H9 (cell line): ENCODE data around the gene EIF4H. TPM values are rescaled to one million over a fixed set of nuclear protein-coding genes. Genes with fewer than 3 reads are reported as not detected.

Experiments used
- DNase-seq: peaks from one replicate; pipeline ENCODE4 v3.0.0-alpha.2; 2017
- H2AFZ ChIP-seq: one replicate; pipeline ENCODE4 v1.6.1; 2013; ENCODE audit warnings: mild to moderate bottlenecking, low read length, control low read depth, moderate library complexity
- H2AK5ac ChIP-seq: 2 replicates; pipeline ENCODE4 v1.6.1; 2013; ENCODE audit warnings: low read length, control low read depth, mixed read lengths; ENCODE audit not compliant: insufficient read length
- H2BK120ac ChIP-seq: one replicate; pipeline ENCODE4 v1.6.1; 2013; ENCODE audit warnings: low read depth, mild to moderate bottlenecking, low read length, control low read depth, inconsistent platforms; ENCODE audit not compliant: poor library complexity, severe bottlenecking
- H2BK12ac ChIP-seq: 2 replicates; pipeline ENCODE4 v1.6.1; 2013; ENCODE audit warnings: low read length, control low read depth, mixed read lengths, low read depth; ENCODE audit not compliant: insufficient read length
- H2BK15ac ChIP-seq: 2 replicates; pipeline ENCODE4 v1.6.1; 2013; ENCODE audit warnings: low read depth, low read length, control low read depth
- H2BK20ac ChIP-seq: one replicate; pipeline ENCODE4 v1.6.1; 2013; ENCODE audit warnings: low read depth, mild to moderate bottlenecking, low read length, control low read depth, inconsistent platforms; ENCODE audit not compliant: poor library complexity, severe bottlenecking
- H2BK5ac ChIP-seq: 2 replicates; pipeline ENCODE4 v1.6.1; 2013; ENCODE audit warnings: low read length, control low read depth, mixed read lengths; ENCODE audit not compliant: insufficient read length
- H3K14ac ChIP-seq: 2 replicates; pipeline ENCODE4 v1.6.1; 2013; ENCODE audit warnings: low read length, control low read depth; ENCODE audit not compliant: insufficient read depth
- H3K18ac ChIP-seq: 2 replicates; pipeline ENCODE4 v1.6.1; 2013; ENCODE audit warnings: low read depth, mild to moderate bottlenecking, mixed read lengths, low read length, control low read depth; ENCODE audit not compliant: insufficient read length
- H3K23ac ChIP-seq: 2 replicates; pipeline ENCODE4 v1.6.1; 2013; ENCODE audit warnings: low read length, control low read depth, mixed read lengths, low read depth; ENCODE audit not compliant: insufficient read length
- H3K23me2 ChIP-seq: 2 replicates; pipeline ENCODE4 v1.6.1; 2013; ENCODE audit warnings: low read depth, mild to moderate bottlenecking, mixed read lengths, low read length, control low read depth; ENCODE audit not compliant: insufficient read length, poor library complexity, severe bottlenecking
- H3K27ac ChIP-seq: 2 replicates; pipeline ENCODE4 v1.5.1; 2013; ENCODE audit warnings: low read length, control low read depth, mixed read lengths, low read depth; ENCODE audit not compliant: insufficient read length
- H3K27me3 ChIP-seq: 2 replicates; pipeline ENCODE4 v1.6.1; 2013; ENCODE audit warnings: low read length, control low read depth, inconsistent platforms; ENCODE audit not compliant: insufficient read depth
- H3K4ac ChIP-seq: 2 replicates; pipeline ENCODE4 v1.6.1; 2013; ENCODE audit warnings: low read depth, mild to moderate bottlenecking, control low read depth, inconsistent platforms, low read length, moderate library complexity
- H3K4me1 ChIP-seq: 2 replicates; pipeline ENCODE4 v1.6.1; 2013; ENCODE audit warnings: low read length, control low read depth, inconsistent platforms; ENCODE audit not compliant: insufficient read depth
- H3K4me2 ChIP-seq: 2 replicates; pipeline ENCODE4 v1.6.1; 2013; ENCODE audit warnings: low read length, control low read depth, mixed read lengths; ENCODE audit not compliant: insufficient read length, insufficient read depth
- H3K56ac ChIP-seq: 2 replicates; pipeline ENCODE4 v1.6.1; 2013; ENCODE audit warnings: low read depth, mild to moderate bottlenecking, mixed read lengths, low read length, control low read depth; ENCODE audit not compliant: insufficient read length
- H3K79me1 ChIP-seq: 2 replicates; pipeline ENCODE4 v1.6.1; 2013; ENCODE audit warnings: low read depth, mild to moderate bottlenecking, moderate library complexity, low read length, control low read depth, inconsistent platforms; ENCODE audit not compliant: insufficient read depth, poor library complexity, severe bottlenecking
- H3K79me2 ChIP-seq: 2 replicates; pipeline ENCODE4 v1.6.1; 2013; ENCODE audit warnings: low read length, control low read depth, inconsistent platforms; ENCODE audit not compliant: insufficient read depth
- H3K9ac ChIP-seq: 2 replicates; pipeline ENCODE4 v1.6.1; 2013; ENCODE audit warnings: low read length, control low read depth, mixed read lengths; ENCODE audit not compliant: insufficient read length; ENCODE audit errors: extremely low read depth
- H3K9me3 ChIP-seq: one replicate; pipeline ENCODE4 v1.6.1; 2013; ENCODE audit warnings: low read depth, low read length, inconsistent platforms; ENCODE audit not compliant: control insufficient read depth
- H3T11ph ChIP-seq: one replicate; pipeline ENCODE4 v1.6.1; 2013; ENCODE audit warnings: mild to moderate bottlenecking, low read length, control low read depth, inconsistent platforms
- H4K20me1 ChIP-seq: one replicate; pipeline ENCODE4 v1.6.1; 2013; ENCODE audit not compliant: control insufficient read depth, insufficient read length, insufficient read depth
- H4K5ac ChIP-seq: 2 replicates; pipeline ENCODE4 v1.6.1; 2013; ENCODE audit warnings: low read depth, mild to moderate bottlenecking, mixed read lengths, low read length, control low read depth; ENCODE audit not compliant: insufficient read length
- H4K8ac ChIP-seq: replicated peaks from 2 replicates; pipeline ENCODE4 v1.6.1; 2013; ENCODE audit warnings: low read length, control low read depth, mixed read lengths, low read depth; ENCODE audit not compliant: insufficient read length
- H4K91ac ChIP-seq: 2 replicates; pipeline ENCODE4 v1.6.1; 2013; ENCODE audit warnings: low read depth, mild to moderate bottlenecking, moderate library complexity, mixed read lengths, low read length, control low read depth; ENCODE audit not compliant: insufficient read length
- H3K27ac Mint-ChIP-seq, 3 experiments: 2 replicates in 2 of 3; 3 replicates in 1 of 3; pipeline ENCODE4 v1.8.0; 2020 to 2021; ENCODE audit warnings: mixed read lengths in 3 of 3, mild to moderate bottlenecking in 1 of 3, moderate library complexity in 1 of 3
- H3K27me3 Mint-ChIP-seq: 2 replicates; pipeline ENCODE4 v1.8.0; 2021; ENCODE audit warnings: low read depth, mild to moderate bottlenecking, moderate library complexity, mixed read lengths
- H3K36me3 Mint-ChIP-seq, 3 experiments: 2 replicates in 2 of 3; 3 replicates in 1 of 3; pipeline ENCODE4 v1.8.0; 2020 to 2021; ENCODE audit warnings: low read depth in 3 of 3, mixed read lengths in 3 of 3; ENCODE audit not compliant: insufficient read depth in 1 of 3
- H3K4me1 Mint-ChIP-seq, 2 experiments: 2 replicates each; pipeline ENCODE4 v1.8.0; 2020; ENCODE audit warnings: mixed read lengths in 2 of 2
- H3K4me3 Mint-ChIP-seq, 2 experiments: 2 replicates in 1 of 2; 3 replicates in 1 of 2; pipeline ENCODE4 v1.8.0; 2020 to 2021; ENCODE audit warnings: mild to moderate bottlenecking in 2 of 2, mixed read lengths in 2 of 2, moderate library complexity in 1 of 2
- H3K9me3 Mint-ChIP-seq, 2 experiments: 2 replicates in 1 of 2; 3 replicates in 1 of 2; pipeline ENCODE4 v1.8.0; 2020; ENCODE audit warnings: mild to moderate bottlenecking in 2 of 2, mixed read lengths in 2 of 2, moderate library complexity in 1 of 2
- CTCF ChIP-seq: fragments of 200-600 bp; sonication (generic); conservative IDR thresholded peaks from 3 replicates; pipeline ENCODE4 v1.8.0; 2021; ENCODE audit warnings: antibody characterized with exemption, mild to moderate bottlenecking
- WGBS: extraction: QIAGEN DNeasy Blood & Tissue Kit; methylation state at CpG from one replicate; pipeline ENCODE4 v1.1.7; 2013; ENCODE audit warnings: missing lambda C conversion rate, low lambda C conversion rate, mixed read lengths; ENCODE audit not compliant: insufficient read length; ENCODE audit errors: extremely low coverage; 5-methylcytosine and 5-hydroxymethylcytosine counted together
- total RNA-seq: library from RNA; stranded (reverse); gene quantifications from 2 replicates; pipeline ENCODE4 v1.2.1, GENCODE V29; 2021

Gene EIF4H
- total RNA-seq, 1 experiment from 2014 or later = 363 TPM

GRCh38 chr7:74223711-74224510, 49.8 kb downstream of the EIF4H start:
- DNase-seq = no peak
- H3K27ac ChIP-seq = no peak overlapping the region
- H3K18ac ChIP-seq = no peak overlapping the region
- H3K4me1 ChIP-seq = no peaks in the 10 kb centered on the region
- peaks cover 1% of the 10 kb centered on the region for H3K27me3 Mint-ChIP-seq
- no peaks in the 10 kb centered on the region; a peak in 1 of 5 replicates for H3K9me3 Mint-ChIP-seq
- no peak overlapping the region for H2BK15ac ChIP-seq
- no peak overlapping the region for H3K56ac ChIP-seq
- H4K8ac ChIP-seq = no peak overlapping the region
- H4K5ac ChIP-seq = no peak overlapping the region
- no peak overlapping the region for H3K9ac ChIP-seq
- no peak overlapping the region for H2BK20ac ChIP-seq
- no peak overlapping the region for H2BK5ac ChIP-seq
- H2BK12ac ChIP-seq = no peak overlapping the region
- peaks cover 8 to 21% (median 17%) of the 10 kb centered on the region in 3 experiments for H3K36me3 Mint-ChIP-seq
- H3T11ph ChIP-seq = no peak overlapping the region
- H3K9me3 ChIP-seq = no peaks in the 10 kb centered on the region
- no peak overlapping the region for H2AK5ac ChIP-seq
- no peak overlapping the region for H3K4ac ChIP-seq
- no peaks in the 10 kb centered on the region for H3K79me1 ChIP-seq
- peaks cover 3% of the 10 kb centered on the region for H4K20me1 ChIP-seq
- H3K4me3 Mint-ChIP-seq = no peak overlapping the region
- TF ChIP-seq CTCF = no peak
- H2AFZ ChIP-seq = no peak overlapping the region
- H4K91ac ChIP-seq = no peak overlapping the region
- H3K27ac Mint-ChIP-seq = peak overlapping the region in 1 of 3 experiments; percentile 89; a peak in 2 of 7 replicates
- H2BK120ac ChIP-seq = no peak overlapping the region
- H3K27me3 ChIP-seq = no peaks in the 10 kb centered on the region
- no peak overlapping the region for H3K14ac ChIP-seq
- H3K79me2 ChIP-seq = no peaks in the 10 kb centered on the region
- H3K4me2 ChIP-seq = no peak overlapping the region
- peaks cover 3% of the 10 kb centered on the region for H3K23me2 ChIP-seq
- peaks cover 7 to 13% of the 10 kb centered on the region in 2 experiments; a peak in 1 of 4 replicates for H3K4me1 Mint-ChIP-seq
- no peak overlapping the region for H3K23ac ChIP-seq
- WGBS = no CpG with 5 or more reads among the region's 18 CpGs
